ENCODE measurements around the gene L3MBTL2.
"Not testable (repeated sequence)": the region's sequence is repeated elsewhere in the genome, so short reads cannot be mapped to it uniquely, and the experiment has no call there.

L3MBTL2 gene

GRCh38 chr22:41241133-41241676 lies 36.1 kb downstream of the L3MBTL2 start:
- no peak for DNase-seq (ENCODE audit: low read depth in 2 of 2)

GRCh38 chr22:41242396-41243117 lies 37.4 kb downstream of the L3MBTL2 start:
- no peak for DNase-seq (ENCODE audit: low read depth in 2 of 2)

- DNase-seq (ENCODE audit: low read depth in 2 of 2): no peak
These were observed 38.2 kb downstream of the L3MBTL2 start for GRCh38 chr22:41243361-41243760.

GRCh38 chr22:41245917-41246499 lies 40.9 kb downstream of the L3MBTL2 start:
- no peak for DNase-seq (ENCODE audit: low read depth in 2 of 2)

- DNase-seq (ENCODE audit: low read depth in 2 of 2): no peak
These were observed 42.6 kb downstream of the L3MBTL2 start for GRCh38 chr22:41247703-41248102.

- no peak for DNase-seq (ENCODE audit: low read depth in 2 of 2)
These were observed 43.2 kb downstream of the L3MBTL2 start for GRCh38 chr22:41248314-41248713.

GRCh38 chr22:41248758-41249157 lies 43.6 kb downstream of the L3MBTL2 start:
- DNase-seq (ENCODE audit: low read depth in 2 of 2): no peak

GRCh38 chr22:41249442-41249841 lies 44.3 kb downstream of the L3MBTL2 start:
- no peak for DNase-seq (ENCODE audit: low read depth in 2 of 2)

GRCh38 chr22:41250127-41250526 lies 45.0 kb downstream of the L3MBTL2 start:
- DNase-seq (ENCODE audit: low read depth in 2 of 2): no peak

- no peak for DNase-seq (ENCODE audit: low read depth in 2 of 2)
These were observed 47.3 kb downstream of the L3MBTL2 start for GRCh38 chr22:41252365-41252764.

- no peak for DNase-seq (ENCODE audit: low read depth in 2 of 2)
These were observed 49.1 kb downstream of the L3MBTL2 start for GRCh38 chr22:41254230-41254629.

- DNase-seq (ENCODE audit: low read depth in 2 of 2): no peak
These were observed 51.4 kb downstream of the L3MBTL2 start for GRCh38 chr22:41256254-41257253.

- no peak for DNase-seq (ENCODE audit: low read depth in 2 of 2)
These were observed 52.6 kb downstream of the L3MBTL2 start for GRCh38 chr22:41257696-41258095.

- DNase-seq (ENCODE audit: low read depth in 2 of 2): not testable (repeated sequence)
These were observed 54.6 kb downstream of the L3MBTL2 start for GRCh38 chr22:41259756-41260155.

GRCh38 chr22:41260871-41261270 lies 55.8 kb downstream of the L3MBTL2 start:
- no peak for DNase-seq (ENCODE audit: low read depth in 2 of 2)

- no peak for DNase-seq (ENCODE audit: low read depth in 2 of 2)
These were observed 56.6 kb downstream of the L3MBTL2 start for GRCh38 chr22:41261541-41262249.

GRCh38 chr22:41262250-41262765 lies 57.2 kb downstream of the L3MBTL2 start:
- no peak for DNase-seq (ENCODE audit: low read depth in 2 of 2)

GRCh38 chr22:41263704-41264103 lies 58.6 kb downstream of the L3MBTL2 start:
- DNase-seq (ENCODE audit: low read depth in 2 of 2): no peak

- DNase-seq (ENCODE audit: low read depth in 2 of 2): no peak
These were observed 59.4 kb downstream of the L3MBTL2 start for GRCh38 chr22:41264408-41264941.

- no peak for DNase-seq (ENCODE audit: low read depth in 2 of 2)
These were observed 62.8 kb downstream of the L3MBTL2 start for GRCh38 chr22:41267958-41268357.

- DNase-seq (ENCODE audit: low read depth in 2 of 2): no peak
These were observed 66.7 kb downstream of the L3MBTL2 start for GRCh38 chr22:41271787-41272186.

Measured in fibroblast of skin of left quadriceps (primary cell).